ENCODE results near the gene CDKN2A.
"Not testable (repeated sequence)": the region's sequence is repeated elsewhere in the genome, so short reads cannot be mapped to it uniquely, and the experiment has no call there.

Gene CDKN2A

GRCh38 chr9:21967169-21967568 lies 27.0 kb downstream of the CDKN2A start:
- Mint-ChIP-seq H3K4me1 (peaks cover 5% of the 10 kb centered on the region), H3K36me3 (ENCODE audit: low read depth) (peaks cover 5% of the 10 kb centered on the region), H3K27me3 (ENCODE audit: low read depth) (peaks cover 100% of the 10 kb centered on the region), H3K4me3 (no peak overlapping the region), H3K27ac (no peak overlapping the region), H3K9me3 (peaks cover 20% of the 10 kb centered on the region)
- no peak for TF ChIP-seq CTCF (IDR thresholded peaks at IDR 0.05; ENCODE audit: unreplicated experiment in 3 of 3)

- TF ChIP-seq CTCF (IDR thresholded peaks at IDR 0.05; ENCODE audit: unreplicated experiment in 3 of 3): no peak
- peaks cover 5% of the 10 kb centered on the region for H3K4me1 Mint-ChIP-seq
- peak overlapping the region in 1 of 3 experiments; percentile 3 for H3K4me3 Mint-ChIP-seq
- peaks cover 98% of the 10 kb centered on the region for H3K27me3 Mint-ChIP-seq (ENCODE audit: low read depth)
- H3K9me3 Mint-ChIP-seq: peaks cover 20% of the 10 kb centered on the region
- no peak overlapping the region for H3K27ac Mint-ChIP-seq
- peaks cover 5% of the 10 kb centered on the region for H3K36me3 Mint-ChIP-seq (ENCODE audit: low read depth)
Measured at GRCh38 chr9:21966140-21966851, 27.9 kb downstream of the CDKN2A start.

GRCh38 chr9:21965401-21965951 lies 28.7 kb downstream of the CDKN2A start:
- Mint-ChIP-seq H3K9me3 (peaks cover 20% of the 10 kb centered on the region), H3K4me3 (peak overlapping the region; percentile 24 to 68 (median 61)), H3K36me3 (ENCODE audit: low read depth) (peaks cover 5% of the 10 kb centered on the region), H3K4me1 (peaks cover 5% of the 10 kb centered on the region), H3K27ac (no peak overlapping the region), H3K27me3 (ENCODE audit: low read depth) (peaks cover 93% of the 10 kb centered on the region)
- peak; percentile 21 to 47 (median 37) for TF ChIP-seq CTCF (IDR thresholded peaks at IDR 0.05; ENCODE audit: unreplicated experiment in 3 of 3)

- TF ChIP-seq CTCF (IDR thresholded peaks at IDR 0.05; ENCODE audit: unreplicated experiment in 3 of 3): no peak
- peaks cover 5% of the 10 kb centered on the region for H3K4me1 Mint-ChIP-seq
- no peak overlapping the region for H3K27ac Mint-ChIP-seq
- peak overlapping the region; percentile 24 to 68 (median 61) for H3K4me3 Mint-ChIP-seq
- H3K27me3 Mint-ChIP-seq (ENCODE audit: low read depth): peaks cover 91% of the 10 kb centered on the region
- H3K9me3 Mint-ChIP-seq: peaks cover 21% of the 10 kb centered on the region
- H3K36me3 Mint-ChIP-seq (ENCODE audit: low read depth): peaks cover 5% of the 10 kb centered on the region
Measured at GRCh38 chr9:21964925-21965385, 29.2 kb downstream of the CDKN2A start.

- Mint-ChIP-seq H3K27me3 (ENCODE audit: low read depth) (peaks cover 62% of the 10 kb centered on the region), H3K9me3 (peaks cover 17% of the 10 kb centered on the region), H3K4me1 (no peaks in the 10 kb centered on the region), H3K4me3 (no peak overlapping the region), H3K36me3 (ENCODE audit: low read depth) (peaks cover 5% of the 10 kb centered on the region), H3K27ac (no peak overlapping the region)
- TF ChIP-seq CTCF (IDR thresholded peaks at IDR 0.05; ENCODE audit: unreplicated experiment in 3 of 3): no peak
Measured at GRCh38 chr9:21961569-21961968, 32.6 kb downstream of the CDKN2A start.

GRCh38 chr9:21959268-21959667 lies 34.9 kb downstream of the CDKN2A start:
- H3K27me3 Mint-ChIP-seq (ENCODE audit: low read depth): peaks cover 43% of the 10 kb centered on the region
- H3K36me3 Mint-ChIP-seq (ENCODE audit: low read depth); H3K4me3 Mint-ChIP-seq: not testable (repeated sequence)

More at GRCh38 chr9:21959268-21959667, 34.9 kb downstream of the CDKN2A start:
- not testable (repeated sequence) for H3K4me1 Mint-ChIP-seq, H3K27ac Mint-ChIP-seq
- H3K9me3 Mint-ChIP-seq: peaks cover 17% of the 10 kb centered on the region
